Ovary (tissue), 3 donors: ENCODE measurements around the gene GTF3C2.
A peak's percentile ranks its signal among the peaks of the same experiment; 100 is the strongest.

ENCODE experiments used
- CTCF ChIP-seq, 3 donors: fragments of 450-650 bp in 2 of 3; fragments of 200-600 bp in 1 of 3; IDR thresholded peaks; one replicate each; pipeline versions ENCODE4 v1.5.1 to v1.8.0; 2016 to 2022; ENCODE audit warnings: antibody characterized with exemption in 3 of 3, mild to moderate bottlenecking in 1 of 3
- POLR2A ChIP-seq: fragments of 450-650 bp; IDR thresholded peaks from one replicate; pipeline ENCODE4 v1.6.1; 2017; ENCODE audit warnings: antibody characterized with exemption, mild to moderate bottlenecking, moderate library complexity
- donor health status: DM: no; HTN: no; CAD: no.

- TF ChIP-seq POLR2A (no peak), CTCF (IDR thresholded peaks at IDR 0.05) (peak; percentile 63 to 72 (median 64))
Measured at GRCh38 chr2:27303093-27304025, 53.2 kb downstream of the GTF3C2 start.
